Activated CD8-positive, alpha-beta memory T cell treated with anti-CD3 and anti-CD28 coated beads, Interleukin-2, amount 50 U/mL, for 24 hours (primary cell): Measurements from ENCODE around the gene NUDT4.
"Not testable (repeated sequence)": the region's sequence is repeated elsewhere in the genome, so short reads cannot be mapped to it uniquely, and the experiment has no call there.

ENCODE experiments used
- DNase-seq: peaks from one replicate; pipeline ENCODE4 v3.0.0-alpha.2; 2020; ENCODE audit errors: extremely low read depth

The NUDT4 gene

DNA sequence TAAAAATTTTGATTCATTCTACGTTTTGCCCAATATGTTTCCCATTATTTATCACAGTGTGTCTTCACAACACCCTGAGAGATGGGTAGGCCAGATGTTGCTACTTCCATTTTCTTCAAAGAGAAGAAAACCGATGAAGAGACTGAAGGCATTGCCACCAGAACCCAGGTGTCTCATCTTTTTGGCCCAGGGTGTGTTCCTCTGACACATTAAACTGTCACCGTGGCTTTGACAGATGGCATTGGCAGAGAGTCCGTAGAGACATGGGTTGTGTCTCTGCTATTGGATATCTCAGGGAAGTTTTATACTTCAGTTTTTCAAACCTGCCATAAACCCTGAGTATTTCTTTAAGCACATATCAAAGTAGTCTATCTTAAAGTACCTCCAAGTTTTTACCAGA lies 11.3 kb upstream of the NUDT4 start:
- no peak for DNase-seq

DNA sequence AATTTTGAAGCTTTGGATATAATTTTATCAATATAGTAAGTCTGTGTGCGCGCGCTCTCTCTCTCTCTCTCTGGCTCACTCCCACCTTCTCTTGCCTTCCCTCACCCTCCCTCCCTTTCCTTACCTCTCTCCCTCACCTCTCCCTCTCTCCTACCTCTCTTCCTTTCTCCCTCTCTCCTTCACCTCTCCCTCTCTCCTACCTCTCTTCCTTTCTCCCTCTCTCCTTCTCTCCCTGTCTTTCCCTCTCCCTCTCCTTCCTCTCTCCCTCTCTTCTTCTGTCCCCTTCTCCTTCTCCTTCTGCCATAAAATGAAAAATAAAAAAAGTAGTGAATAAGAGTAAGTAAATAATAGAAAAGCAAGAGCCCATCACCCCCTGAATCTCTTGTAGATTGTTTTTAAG lies 9.0 kb upstream of the NUDT4 start:
- DNase-seq = no peak

DNA sequence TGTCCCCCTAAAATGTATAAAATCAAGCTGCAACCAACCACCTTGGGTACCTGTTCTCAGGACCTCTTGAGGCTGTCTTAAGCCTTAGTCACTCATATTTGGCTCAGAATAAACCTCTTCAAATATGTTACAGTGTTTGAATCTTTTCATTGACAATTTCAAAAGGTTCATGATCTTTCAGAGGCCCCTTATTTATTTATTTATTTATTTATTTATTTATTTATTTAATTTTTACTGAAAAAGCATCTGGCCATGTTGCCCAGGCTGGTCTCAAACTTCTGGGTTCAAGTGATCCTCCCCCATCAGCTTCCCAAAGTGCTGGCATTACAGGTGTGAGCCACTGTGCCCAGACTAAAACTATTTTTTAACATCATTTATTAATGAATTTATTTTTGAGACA lies 8.2 kb upstream of the NUDT4 start:
- no peak for DNase-seq

DNA sequence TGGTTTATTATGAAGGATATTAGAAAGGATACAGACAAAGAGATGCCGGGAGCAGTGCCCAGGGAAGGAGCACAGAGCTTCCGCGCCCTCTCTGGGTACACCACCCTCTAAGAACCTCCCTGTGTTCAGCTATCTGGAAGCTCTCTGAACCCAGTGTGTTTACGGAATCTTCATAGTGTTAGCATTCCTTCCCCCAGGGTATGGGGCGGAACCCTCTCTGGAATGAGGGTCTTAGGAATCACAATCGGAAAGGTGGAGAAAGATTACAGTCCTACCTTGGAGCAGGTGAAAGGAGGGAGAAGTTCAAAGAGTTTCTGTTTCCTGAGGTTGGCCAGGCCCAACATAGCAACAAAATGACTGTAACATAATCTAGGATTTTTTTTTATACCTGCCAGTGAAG lies 6.8 kb upstream of the NUDT4 start:
- DNase-seq = no peak

DNA sequence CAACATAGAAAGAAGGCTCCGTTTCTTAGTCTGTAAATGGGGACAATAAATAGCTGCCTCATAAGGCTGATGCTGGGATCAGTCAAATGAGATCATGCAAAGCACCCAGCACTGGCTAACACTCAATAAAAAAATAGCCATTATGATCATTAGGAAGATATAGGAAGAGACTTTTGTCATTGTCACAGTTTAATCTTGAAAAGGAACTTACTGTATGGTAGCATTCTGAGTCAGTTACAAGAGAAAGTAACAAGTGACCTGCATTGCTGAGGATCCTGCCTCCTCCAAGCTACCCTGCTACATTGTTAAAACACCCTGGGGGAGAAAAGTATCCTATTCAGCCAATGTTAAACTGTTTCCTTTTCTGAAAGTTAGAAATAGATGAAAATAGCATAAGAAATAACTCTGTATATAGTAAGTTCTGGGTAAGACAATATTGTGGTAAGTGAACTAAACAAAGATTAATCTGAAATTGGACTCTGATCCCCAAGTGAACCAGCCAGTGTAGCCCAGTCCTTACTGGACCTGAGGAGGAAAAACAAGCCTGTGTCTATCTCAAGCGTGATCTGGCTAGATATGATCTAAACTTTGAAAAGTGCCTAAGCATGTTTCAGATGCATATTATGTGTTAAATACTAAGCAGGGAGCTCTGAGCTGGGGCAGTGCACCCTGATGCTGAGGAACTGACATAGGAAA lies 3.6 kb upstream of the NUDT4 start:
- DNase-seq = no peak

DNA sequence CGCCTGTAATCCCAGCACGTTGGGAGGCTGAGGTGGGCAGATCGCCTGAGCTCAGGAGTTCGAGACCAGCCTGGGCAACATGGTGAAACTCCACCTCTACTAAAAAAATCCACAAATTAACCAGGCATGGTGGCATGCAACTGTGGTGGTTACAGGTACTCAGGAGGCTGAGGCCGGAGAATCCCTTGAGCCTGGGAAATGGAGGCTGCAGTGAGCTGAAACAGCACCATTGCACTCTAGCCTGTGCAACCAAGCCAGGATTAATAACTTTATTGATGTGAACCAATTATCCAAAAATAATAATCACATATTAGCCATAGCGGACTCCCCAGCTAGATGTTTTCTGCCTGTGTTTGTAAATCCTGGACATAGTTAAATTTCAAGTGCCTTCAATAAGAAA lies 1.8 kb upstream of the NUDT4 start:
- DNase-seq = no peak

DNA sequence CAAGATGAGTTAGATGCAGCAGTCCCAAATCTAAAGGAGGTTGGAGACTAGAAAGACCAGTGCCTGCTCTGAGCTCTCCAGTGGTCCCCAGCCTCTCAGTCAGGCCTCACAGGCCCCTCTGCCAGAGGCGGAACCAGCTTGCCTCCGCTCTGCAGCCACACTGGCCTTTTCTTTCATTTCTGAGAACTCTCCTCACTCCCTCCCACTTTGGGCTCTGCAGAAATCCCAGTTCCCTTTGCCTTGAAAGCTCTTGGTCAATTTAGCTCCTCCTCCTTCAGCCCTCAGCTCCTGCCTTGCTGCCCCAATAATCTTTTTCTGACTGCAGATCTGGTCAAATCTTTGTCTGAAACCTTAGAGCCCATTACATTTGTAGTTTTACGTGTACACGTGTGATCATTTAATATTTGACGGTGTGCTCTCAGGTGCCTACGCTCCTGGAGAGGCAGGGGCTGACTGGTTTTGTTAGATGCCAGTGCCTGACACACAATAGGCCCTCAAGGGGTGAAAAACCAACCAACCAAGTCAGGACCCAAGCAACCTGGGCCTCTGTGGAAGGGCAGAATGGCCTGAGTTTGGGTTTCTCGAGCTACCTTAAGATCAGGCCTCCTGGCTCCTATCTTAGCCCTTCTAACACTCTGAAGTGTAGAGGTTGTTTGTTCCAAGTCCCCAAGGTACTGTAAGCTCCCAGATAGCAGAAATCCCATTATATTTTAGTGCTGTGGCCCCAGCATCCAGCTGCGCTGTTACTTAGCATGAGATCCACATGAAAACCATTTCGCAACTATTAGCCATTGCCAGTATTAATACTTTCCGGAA lies 1.1 kb upstream of the NUDT4 start:
- no peak for DNase-seq

DNA sequence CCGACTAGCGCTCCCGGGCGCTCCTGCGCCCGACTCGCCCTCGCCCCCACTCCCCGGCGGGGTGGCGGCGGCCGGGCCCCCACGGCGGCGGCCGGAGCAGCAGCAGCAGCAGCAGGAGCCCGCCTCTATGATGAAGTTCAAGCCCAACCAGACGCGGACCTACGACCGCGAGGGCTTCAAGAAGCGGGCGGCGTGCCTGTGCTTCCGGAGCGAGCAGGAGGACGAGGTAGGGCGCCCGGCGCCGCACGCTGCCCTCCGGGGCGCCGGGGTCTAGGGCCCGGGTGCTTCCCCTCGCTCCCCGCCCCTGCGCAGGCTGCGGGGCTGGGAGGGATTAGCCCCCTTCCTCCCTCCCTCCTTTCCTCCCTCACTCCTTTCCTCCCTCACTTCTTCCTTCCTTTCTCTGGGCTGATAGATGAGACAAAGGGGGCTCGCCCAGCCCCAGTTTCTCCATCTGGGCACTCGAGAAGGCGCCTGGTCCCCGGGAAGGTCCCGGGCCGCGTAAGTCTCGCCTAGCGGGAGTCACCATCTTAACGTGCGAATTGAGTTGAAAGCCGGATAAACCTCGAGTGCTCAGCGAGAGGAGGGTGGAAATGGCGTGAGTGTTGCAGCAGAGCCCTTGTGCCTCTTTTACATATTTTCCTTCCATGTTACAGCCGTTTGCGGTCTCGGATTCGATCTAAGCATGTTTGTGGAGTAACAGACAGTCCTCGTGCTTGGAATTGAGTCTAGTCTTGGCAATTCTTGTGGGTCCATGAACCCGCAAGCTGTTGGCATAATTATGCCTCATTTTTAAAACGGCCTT lies 672 bp downstream of the NUDT4 start:
- not testable (repeated sequence) for DNase-seq

DNA sequence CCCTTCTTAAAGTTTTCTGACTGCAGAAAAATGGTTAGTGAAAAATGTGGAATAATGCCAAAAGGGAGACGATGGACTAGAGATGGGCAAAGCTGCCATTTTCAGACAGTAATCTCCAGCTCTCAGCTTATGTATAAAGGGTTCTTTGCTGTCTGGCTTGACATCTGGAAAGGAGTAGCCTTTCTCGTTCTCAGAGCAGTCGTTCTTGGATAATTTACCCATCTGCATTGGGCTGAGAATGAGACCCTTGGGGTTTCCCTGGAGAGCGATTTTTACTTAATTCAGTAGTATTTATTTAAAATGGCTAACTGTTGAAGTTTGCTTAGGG lies 1.2 kb downstream of the NUDT4 start:
- no peak for DNase-seq

DNA sequence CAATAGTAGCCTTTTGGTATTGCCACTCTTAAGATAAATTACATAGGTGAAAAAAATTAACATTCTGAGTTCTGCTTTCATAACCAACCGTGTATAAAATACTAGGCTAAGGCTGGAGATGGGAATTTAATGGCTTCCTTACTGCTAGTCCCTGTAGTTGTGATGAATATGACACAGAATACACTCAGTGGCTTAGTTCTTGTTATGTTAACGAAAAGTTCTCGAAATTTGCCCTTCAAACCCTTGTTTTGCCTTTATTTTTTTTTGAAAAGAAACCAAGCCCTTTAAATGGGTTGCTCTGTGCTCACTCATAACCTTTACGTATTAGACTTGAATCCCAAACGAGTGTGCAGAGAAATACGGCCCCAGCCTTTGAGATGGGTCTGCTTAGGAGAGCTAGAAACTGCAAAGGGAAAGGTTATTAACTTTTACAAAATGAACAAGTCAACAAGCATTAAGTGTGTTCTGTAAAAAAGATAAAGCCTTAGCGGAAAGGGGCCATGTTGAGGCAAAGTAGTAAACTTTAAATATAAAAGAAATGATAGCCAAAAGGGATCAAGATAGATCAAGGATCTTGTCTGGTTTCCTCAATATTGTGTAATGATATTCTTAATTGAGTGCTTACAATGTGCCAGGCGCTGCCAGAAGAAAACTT lies 1.7 kb downstream of the NUDT4 start:
- no peak for DNase-seq

DNA sequence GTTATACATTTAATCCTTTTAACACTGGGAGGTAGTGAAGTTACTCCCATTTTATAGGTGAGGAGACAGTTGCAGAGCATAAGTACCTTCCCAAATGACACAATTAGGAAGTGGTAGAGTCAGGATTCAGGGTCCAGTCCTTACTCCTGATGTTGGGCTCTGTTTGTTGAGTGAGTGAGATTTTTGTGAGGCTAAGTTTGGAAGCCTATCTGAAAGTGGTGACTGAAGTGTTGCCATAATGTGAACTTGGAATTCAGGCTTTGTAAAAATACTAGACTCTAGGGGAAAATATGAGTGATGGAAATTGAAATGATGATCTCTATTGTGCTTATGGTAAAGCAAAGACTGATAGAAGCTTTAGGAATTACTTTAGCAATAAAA lies 2.2 kb downstream of the NUDT4 start:
- DNase-seq = no peak

DNA sequence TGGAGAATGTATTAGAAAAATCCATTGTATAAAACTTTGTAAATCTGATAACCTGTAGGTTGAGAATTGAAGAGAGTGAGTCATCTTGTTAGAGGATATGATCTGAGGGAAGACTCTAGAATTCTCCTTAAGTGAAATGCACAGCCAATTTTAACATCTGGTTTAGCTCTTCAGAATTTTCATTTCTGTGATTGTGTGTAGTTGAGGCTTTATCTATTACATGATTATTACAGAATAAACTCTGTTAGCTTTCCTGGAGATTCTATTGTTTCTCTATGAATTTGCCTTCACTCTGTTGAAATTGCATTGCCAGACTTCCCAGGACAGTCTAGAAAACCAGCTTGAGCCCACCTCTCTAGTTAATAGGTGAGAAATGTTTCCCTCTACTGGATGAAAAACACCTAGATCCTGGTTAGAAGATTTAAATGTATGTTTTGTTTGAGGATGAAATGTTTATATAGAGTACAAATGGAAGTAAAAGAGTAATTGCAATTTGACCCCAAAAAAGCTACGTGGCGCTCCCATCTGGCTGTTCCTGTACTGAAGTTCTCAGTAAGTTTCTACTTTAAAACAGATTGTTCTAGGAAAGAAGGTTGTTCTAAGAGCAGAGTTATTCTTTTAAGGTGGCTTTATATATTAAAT lies 2.9 kb downstream of the NUDT4 start:
- no peak for DNase-seq

DNA sequence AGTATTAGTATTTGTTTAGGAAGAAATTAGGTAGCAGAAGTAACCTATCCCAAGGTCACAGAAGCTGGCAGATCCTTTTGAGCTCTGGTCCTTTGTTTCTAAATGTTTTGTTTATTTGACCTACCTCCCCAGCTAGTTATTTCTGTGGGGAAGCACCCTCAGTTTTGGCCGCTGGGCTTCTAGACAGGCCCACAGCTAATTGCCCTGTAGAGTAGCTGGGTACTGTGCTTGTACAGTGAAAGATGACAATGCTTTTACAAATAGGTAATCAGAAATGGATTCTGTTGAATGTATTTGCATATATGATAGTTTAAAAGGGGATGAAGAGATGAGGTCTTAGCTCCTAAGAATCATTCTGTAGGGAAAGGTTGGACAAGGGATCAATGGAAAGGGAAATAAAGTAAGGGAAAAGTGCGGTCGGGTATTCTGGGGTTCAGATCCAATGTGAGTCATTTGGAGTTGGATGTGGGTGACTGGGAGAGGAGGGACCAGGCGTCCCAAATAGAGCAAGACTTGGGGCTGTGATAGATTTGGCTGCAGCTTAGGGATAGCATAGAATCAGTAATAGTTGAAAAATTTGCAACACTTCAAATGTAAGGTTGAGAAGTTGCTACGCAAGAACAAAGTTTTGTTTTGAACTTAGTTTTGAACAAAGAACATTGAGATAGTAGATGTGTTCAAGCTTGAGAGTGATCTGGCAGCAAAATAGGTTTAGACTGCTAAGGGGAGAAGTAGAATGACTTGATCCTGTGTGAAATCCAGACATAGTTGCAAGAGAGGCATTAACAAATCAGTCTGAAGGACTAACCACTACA lies 3.6 kb downstream of the NUDT4 start:
- no peak for DNase-seq

DNA sequence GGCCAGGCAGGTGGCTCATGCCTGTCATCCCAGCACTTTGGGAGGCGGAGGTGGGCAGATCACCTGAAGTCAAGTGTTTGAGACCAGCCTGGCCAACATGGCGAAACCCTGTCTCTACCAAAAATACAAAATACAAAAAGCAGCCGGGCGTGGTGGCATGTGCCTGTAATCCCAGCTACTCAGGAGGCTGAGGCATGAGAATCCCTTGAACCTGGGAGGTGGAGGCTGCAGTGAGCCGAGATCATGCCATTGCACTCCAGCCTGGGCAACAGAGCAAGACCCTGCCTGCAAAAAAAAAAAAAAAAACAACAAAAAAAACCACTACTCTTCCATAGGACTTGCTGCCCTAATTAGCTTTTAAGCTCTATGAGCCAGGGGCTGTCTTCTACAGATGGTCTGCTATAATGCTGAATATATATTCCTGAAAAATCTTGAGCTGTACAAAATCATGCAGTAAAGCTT lies 4.3 kb downstream of the NUDT4 start:
- not testable (repeated sequence) for DNase-seq

DNA sequence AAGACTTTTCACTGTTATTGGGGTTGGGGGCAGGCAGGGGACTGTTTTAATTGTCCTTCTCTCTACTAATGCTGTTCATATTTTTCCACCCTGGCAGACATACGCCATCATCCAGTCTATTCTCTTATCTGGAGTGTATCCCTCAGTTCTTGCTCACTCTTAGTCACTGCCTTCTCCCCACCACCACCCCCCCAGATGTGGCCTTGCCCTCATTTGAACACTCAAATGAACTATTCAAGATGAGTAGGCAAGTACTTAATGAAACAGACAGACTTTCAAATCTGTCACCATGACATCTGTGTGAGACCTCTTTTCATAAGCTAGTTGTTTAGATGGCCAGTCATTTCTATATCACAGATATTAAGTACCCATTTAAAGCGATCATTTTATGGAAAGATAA lies 10.1 kb downstream of the NUDT4 start:
- DNase-seq = no peak

DNA sequence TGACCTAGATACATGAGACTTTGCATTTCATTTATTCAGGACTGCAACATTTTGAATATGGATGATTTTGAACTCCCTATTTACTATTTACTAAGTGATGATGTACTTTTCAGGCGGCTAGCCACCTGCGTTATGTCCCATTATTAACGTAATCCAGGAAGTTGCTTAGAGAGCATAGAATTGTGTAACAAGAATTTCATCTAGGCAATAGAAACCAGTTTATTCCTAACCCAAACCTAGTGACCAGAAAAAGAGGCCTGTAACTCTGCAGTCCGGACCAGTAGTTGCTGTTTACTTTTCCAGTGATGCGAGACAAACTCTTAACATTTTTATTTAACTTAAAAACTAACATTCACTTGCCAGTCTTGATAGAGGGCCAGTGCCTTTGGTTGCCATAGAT lies 12.3 kb downstream of the NUDT4 start:
- DNase-seq = no peak

DNA sequence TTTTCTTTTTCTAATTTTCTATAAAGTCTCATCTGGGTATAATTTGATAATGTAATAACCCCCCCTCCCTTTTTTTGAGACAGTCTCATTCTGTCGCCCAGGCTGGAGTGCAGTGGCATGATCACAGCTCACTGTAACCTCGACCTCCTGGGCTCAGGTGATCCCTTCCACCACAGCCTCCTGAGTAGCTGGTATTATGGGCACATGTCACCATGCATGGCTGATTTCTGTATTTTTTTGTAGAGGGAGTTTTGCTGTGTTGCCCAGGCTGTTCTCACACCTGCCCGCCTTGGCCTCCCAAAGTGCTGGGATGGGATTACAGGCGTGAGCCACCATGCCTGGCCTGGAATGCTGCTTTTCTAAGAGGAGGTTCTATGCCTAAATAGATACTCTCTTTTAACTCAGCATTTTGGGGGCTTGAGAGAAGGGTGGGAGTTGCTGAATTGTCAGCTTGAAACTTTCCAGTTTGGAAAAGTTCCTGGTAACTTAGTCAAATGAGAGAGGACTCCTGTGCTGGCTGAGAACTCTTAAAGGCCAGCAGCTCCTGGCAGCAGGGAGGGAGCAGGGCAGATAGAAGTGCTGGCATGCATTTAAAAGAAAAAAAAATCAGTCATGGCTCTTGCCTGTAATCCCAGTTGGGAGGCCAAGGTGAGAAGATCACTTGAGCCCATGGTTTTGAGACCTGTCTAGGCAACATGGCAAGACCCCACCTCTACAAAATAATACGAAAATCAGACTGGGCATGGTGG lies 13.0 kb downstream of the NUDT4 start:
- DNase-seq = no peak

DNA sequence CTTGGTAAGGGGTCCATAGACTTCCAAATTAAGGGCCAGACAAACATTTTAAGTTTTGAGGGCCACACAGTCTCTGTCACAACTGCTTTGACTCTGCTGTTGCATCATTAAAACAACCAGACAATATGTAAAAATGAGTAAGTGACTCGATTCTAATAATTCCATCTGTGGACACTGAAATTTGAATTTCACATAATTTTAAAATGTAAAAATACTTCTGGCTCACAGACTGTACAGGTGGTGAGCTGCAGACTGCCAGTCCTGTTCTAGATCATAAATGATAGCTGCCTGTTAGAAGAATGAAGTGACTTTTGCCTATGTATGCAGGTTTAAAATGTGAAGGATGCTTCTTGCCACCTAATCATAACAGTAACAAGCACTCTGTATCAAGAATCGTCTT lies 15.7 kb downstream of the NUDT4 start:
- no peak for DNase-seq

DNA sequence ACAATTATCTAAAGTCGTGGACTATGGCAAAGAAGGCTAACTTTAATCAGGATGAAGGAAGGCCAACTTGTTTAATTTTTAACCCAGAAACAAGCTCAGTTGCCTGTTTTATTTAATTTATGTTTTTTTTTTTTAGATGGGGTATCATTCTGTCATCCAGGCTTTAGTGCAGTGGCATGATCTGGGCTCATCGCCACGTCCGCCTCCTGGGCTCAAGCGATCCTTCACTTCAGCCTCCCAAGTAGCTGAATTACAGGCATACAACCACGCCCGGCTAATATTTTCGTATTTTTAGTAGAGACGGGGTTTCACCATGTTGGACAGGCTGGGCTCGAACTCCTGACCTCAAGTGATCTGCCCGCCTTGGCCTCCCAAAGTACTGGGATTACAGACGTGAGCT lies 19.7 kb downstream of the NUDT4 start:
- no peak for DNase-seq

DNA sequence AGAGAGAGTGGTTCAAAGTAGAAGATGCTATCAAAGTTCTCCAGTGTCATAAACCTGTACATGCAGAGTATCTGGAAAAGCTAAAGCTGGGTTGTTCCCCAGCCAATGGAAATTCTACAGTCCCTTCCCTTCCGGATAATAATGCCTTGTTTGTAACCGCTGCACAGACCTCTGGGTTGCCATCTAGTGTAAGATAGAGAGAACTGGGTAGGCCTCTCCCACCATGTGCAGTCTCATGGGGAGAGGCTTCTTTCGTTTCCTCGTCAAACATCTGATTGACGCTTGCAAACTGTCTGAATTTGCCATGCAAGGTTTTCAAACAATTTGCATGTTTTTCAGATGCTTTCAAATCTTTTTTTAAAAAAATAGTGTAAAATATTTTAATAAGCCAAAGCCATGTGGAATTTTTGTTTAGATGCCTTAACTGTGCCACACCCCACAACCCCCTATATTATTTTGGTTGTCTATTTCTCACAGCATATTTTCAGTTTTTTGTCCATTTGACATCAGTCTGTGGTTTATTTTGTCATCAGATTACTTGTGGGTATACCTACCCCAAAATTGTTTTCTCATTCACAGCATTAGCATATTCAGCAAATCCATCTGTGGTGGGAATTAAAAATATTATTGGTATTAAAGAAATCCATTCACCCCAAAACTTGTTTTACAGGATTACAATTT lies 21.6 kb downstream of the NUDT4 start:
- DNase-seq = not testable (repeated sequence)
